HEK293 (cell line): ENCODE data around the gene SH3BP5.

ENCODE experiments used
- CTCF ChIA-PET: fragments of 350-600 bp; formaldehyde crosslinking; extraction: SDS; loops from one replicate; lab custom pipeline; 2021; ENCODE audit warnings: antibody characterized with exemption; lab: Yijun Ruan, JAX
- POLR2A ChIA-PET: fragments of 300-600 bp; formaldehyde crosslinking; extraction: SDS; loops from one replicate; lab custom pipeline; 2020; ENCODE audit warnings: antibody characterized with exemption, inconsistent platforms; lab: Yijun Ruan, JAX
- H3K27ac ChIP-seq: fragments of 200-500 bp; sonication (Bioruptor generic); 2 replicates; pipeline ENCODE4 v1.5.1; 2014; ENCODE audit warnings: low read depth, low read length, control low read depth, inconsistent platforms; ENCODE audit errors: extremely low read depth
- H3K36me3 ChIP-seq, 2 experiments: fragments of 200-500 bp in 1 of 2; sonication (Bioruptor generic) in 1 of 2; 1 replicate in 1 of 2; 2 replicates in 1 of 2; pipeline ENCODE4 v1.5.1; 2014 to 2017; ENCODE audit warnings: inconsistent platforms in 2 of 2, low read length in 2 of 2; ENCODE audit not compliant: control insufficient read depth in 2 of 2, insufficient read depth in 1 of 2
- H3K4me1 ChIP-seq: fragments of 200-500 bp; sonication (Bioruptor generic); 2 replicates; pipeline ENCODE4 v1.5.1; 2014; ENCODE audit warnings: mild to moderate bottlenecking, low read length, inconsistent platforms; ENCODE audit not compliant: control insufficient read depth, insufficient read depth
- H3K4me3 ChIP-seq: 2 replicates; pipeline ENCODE4 v1.5.1; 2011; ENCODE audit warnings: low read depth, mild to moderate bottlenecking, control low read depth, low read length, moderate library complexity
- H3K9me3 ChIP-seq: fragments of 200-500 bp; sonication (Bioruptor generic); 2 replicates; pipeline ENCODE4 v1.5.1; 2014; ENCODE audit warnings: low read depth, low read length, inconsistent platforms; ENCODE audit not compliant: control insufficient read depth, insufficient read depth
- ATF2 ChIP-seq: fragments of 450-650 bp; formaldehyde crosslinking; IDR thresholded peaks from 2 replicates; pipeline ENCODE4 v1.5.1; 2016; ENCODE audit warnings: missing biosample characterization, missing genetic modification characterization, low read depth
- IKZF3 ChIP-seq: fragments of 450-650 bp; IDR thresholded peaks from 2 replicates; pipeline ENCODE4 v1.5.0; 2018; ENCODE audit warnings: missing biosample characterization, mild to moderate bottlenecking, missing genetic modification characterization, moderate library complexity
- PRDM1 ChIP-seq: fragments of 450-650 bp; formaldehyde crosslinking; IDR thresholded peaks from 2 replicates; pipeline ENCODE4; 2016; ENCODE audit warnings: missing biosample characterization, missing genetic modification characterization
- PRDM4 ChIP-seq: fragments of 450-650 bp; formaldehyde crosslinking; IDR thresholded peaks from 2 replicates; pipeline ENCODE4 v1.5.1; 2017; ENCODE audit warnings: missing biosample characterization, missing genetic modification characterization
- SALL2 ChIP-seq: fragments of 450-650 bp; formaldehyde crosslinking; IDR thresholded peaks from 2 replicates; pipeline ENCODE4 v1.5.0; 2017; ENCODE audit warnings: missing biosample characterization, mild to moderate bottlenecking, missing genetic modification characterization, borderline replicate concordance
- SCRT2 ChIP-seq: fragments of 450-650 bp; formaldehyde crosslinking; IDR thresholded peaks from 2 replicates; pipeline ENCODE4 v1.5.1; 2016; ENCODE audit warnings: missing biosample characterization, missing genetic modification characterization
- YY1 ChIP-seq: fragments of 450-650 bp; formaldehyde crosslinking; IDR thresholded peaks from 2 replicates; pipeline ENCODE4 v1.5.1; 2018; ENCODE audit warnings: missing biosample characterization, missing genetic modification characterization
- ZFHX2 ChIP-seq: fragments of 450-650 bp; formaldehyde crosslinking; conservative IDR thresholded peaks from 2 replicates; pipeline ENCODE4 v1.5.1; 2016; ENCODE audit warnings: missing biosample characterization, missing genetic modification characterization
- ZNF132 ChIP-seq: fragments of 450-650 bp; formaldehyde crosslinking; IDR thresholded peaks from 2 replicates; pipeline ENCODE4 v1.5.1; 2017; ENCODE audit warnings: missing biosample characterization, missing genetic modification characterization, borderline replicate concordance
- ZNF133 ChIP-seq: fragments of 450-650 bp; formaldehyde crosslinking; IDR thresholded peaks from 2 replicates; pipeline ENCODE4 v1.5.1; 2016; ENCODE audit warnings: missing biosample characterization, missing genetic modification characterization
- ZNF174 ChIP-seq: fragments of 450-650 bp; formaldehyde crosslinking; IDR thresholded peaks from 2 replicates; pipeline ENCODE4 v1.5.0; 2017; ENCODE audit warnings: missing biosample characterization, mild to moderate bottlenecking, missing genetic modification characterization
- ZNF248 ChIP-seq: fragments of 450-650 bp; formaldehyde crosslinking; IDR thresholded peaks from 2 replicates; pipeline ENCODE4 v1.5.1; 2017; ENCODE audit warnings: missing biosample characterization, missing genetic modification characterization
- ZNF366 ChIP-seq: fragments of 450-650 bp; formaldehyde crosslinking; conservative IDR thresholded peaks from 2 replicates; pipeline ENCODE4 v1.5.1; 2016; ENCODE audit warnings: missing biosample characterization, missing genetic modification characterization
- ZNF416 ChIP-seq: fragments of 450-650 bp; formaldehyde crosslinking; IDR thresholded peaks from 2 replicates; pipeline ENCODE4 v1.5.1; 2016; ENCODE audit warnings: missing biosample characterization, missing genetic modification characterization
- ZNF610 ChIP-seq: fragments of 450-650 bp; formaldehyde crosslinking; IDR thresholded peaks from 2 replicates; pipeline ENCODE4 v1.5.1; 2016; ENCODE audit warnings: missing biosample characterization, missing genetic modification characterization, borderline replicate concordance
- ZNF777 ChIP-seq: fragments of 450-650 bp; formaldehyde crosslinking; IDR thresholded peaks from 2 replicates; pipeline ENCODE4 v1.5.1; 2017; ENCODE audit warnings: missing biosample characterization, missing genetic modification characterization, borderline replicate concordance
- TF ChIP-seq, protein P1 (sequence below): sonication (generic); formaldehyde crosslinking; IDR thresholded peaks from 2 replicates; pipeline ENCODE4 v1.8.1; 2022; ENCODE audit warnings: mild to moderate bottlenecking, moderate library complexity, missing genetic modification reagents

The SH3BP5 gene

GRCh38 chr3:15342246-15342645 is 9.9 kb upstream of the SH3BP5 start:
- no peaks in the 10 kb centered on the region for H3K4me1 ChIP-seq
- CTCF ChIA-PET = interaction anchor here (0.6 to 2.8 kb wide), 4 partner anchors 9 to 143 kb away, joined by 3 to 14 read pairs (median 4); partner anchors contain the start of gene SH3BP5
- TF ChIP-seq PRDM4 (tag by site-specific recombination) (peak; percentile 72), SALL2 (tag by site-specific recombination) (no peak)
- TF ChIP-seq, all 188 proteins: peak for 1
- no peak overlapping the region for H3K4me3 ChIP-seq
- no peaks in the 10 kb centered on the region for H3K36me3 ChIP-seq
- no peak overlapping the region for H3K27ac ChIP-seq
- no peaks in the 10 kb centered on the region for H3K9me3 ChIP-seq
- POLR2A ChIA-PET = no interaction called here

GRCh38 chr3:15341030-15341726 is 8.8 kb upstream of the SH3BP5 start:
- H3K36me3 ChIP-seq = no peaks in the 10 kb centered on the region
- no peaks in the 10 kb centered on the region for H3K4me1 ChIP-seq
- POLR2A ChIA-PET = interaction anchor here (0.7 kb wide), 1 partner anchor 9 kb away, joined by 3 read pairs; the partner anchor contains the start of gene SH3BP5
- H3K4me3 ChIP-seq = no peak overlapping the region
- no peak for TF ChIP-seq PRDM1
- no peak for TF ChIP-seq ZNF174 (tag by site-specific recombination)
- 0 out of 2 replicates have a peak, but pooled peaks have one; percentile 9 for TF ChIP-seq ZFHX2 (tag by site-specific recombination)
- TF ChIP-seq, all 188 proteins: peak for 1
- CTCF ChIA-PET = interaction anchor here (0.7 to 2.8 kb wide), 4 partner anchors 8 to 66 kb away, joined by 3 to 14 read pairs (median 4); partner anchors contain the start of gene SH3BP5
- no peak overlapping the region for H3K27ac ChIP-seq
- no peaks in the 10 kb centered on the region for H3K9me3 ChIP-seq

DNA sequence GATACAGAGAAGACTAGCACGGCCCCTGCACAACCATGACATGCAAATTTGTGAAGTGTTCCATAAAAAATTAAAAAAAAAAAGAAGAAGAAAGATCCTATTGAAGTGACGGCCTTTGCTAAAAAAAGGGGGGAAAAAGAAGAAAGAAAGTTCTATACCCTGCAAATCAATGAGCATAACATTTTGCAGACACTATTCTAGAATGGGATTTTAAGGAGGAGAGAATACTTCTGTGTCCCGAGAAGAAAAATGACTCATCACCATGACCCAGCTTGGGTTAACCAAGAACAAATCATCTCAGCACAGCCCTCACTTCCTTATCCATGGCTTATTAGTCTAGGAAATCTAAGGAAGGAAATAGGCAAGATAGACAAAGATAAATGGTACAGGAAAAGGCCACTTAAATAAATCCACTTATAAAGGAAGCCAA is 7.4 kb upstream of the SH3BP5 start:
- Histone ChIP-seq H3K4me1 (no peaks in the 10 kb centered on the region), H3K9me3 (no peaks in the 10 kb centered on the region), H3K27ac (no peak overlapping the region), H3K36me3 (no peaks in the 10 kb centered on the region), H3K4me3 (no peak overlapping the region)
- POLR2A ChIA-PET = no interaction called here
- CTCF ChIA-PET = interaction anchor here (0.5 to 1.2 kb wide), 2 partner anchors 38 to 65 kb away, joined by 3 read pairs; no protein-coding TSS in a partner anchor
- no peak for TF ChIP-seq ZNF416 (tag by site-specific recombination)
- TF ChIP-seq ATF2 (tag by site-specific recombination) = no peak
- 0 out of 2 replicates have a peak, but pooled peaks have one; percentile 9 for TF ChIP-seq ZNF366 (tag by site-specific recombination)

DNA sequence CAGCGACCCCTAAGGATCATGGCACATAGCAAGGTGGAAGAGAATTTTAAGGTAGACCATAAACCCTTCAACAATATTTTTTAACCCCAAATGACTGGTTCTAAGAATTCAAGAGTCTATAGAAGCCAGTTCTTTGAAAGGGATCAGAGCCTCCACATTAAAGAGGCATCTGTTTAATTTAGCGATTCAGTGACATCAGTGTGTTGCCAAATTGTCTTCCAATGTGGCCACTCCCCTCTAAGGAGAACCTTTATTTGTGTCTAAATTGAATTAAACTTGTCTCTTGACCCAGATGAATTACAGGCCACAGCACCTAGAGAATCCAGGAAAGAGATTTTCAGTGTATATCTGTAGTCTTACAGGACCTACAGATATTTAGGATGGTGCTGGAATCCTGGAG is 6.6 kb upstream of the SH3BP5 start:
- Histone ChIP-seq H3K4me3 (no peak overlapping the region), H3K4me1 (no peaks in the 10 kb centered on the region), H3K27ac (no peak overlapping the region), H3K9me3 (no peaks in the 10 kb centered on the region), H3K36me3 (no peaks in the 10 kb centered on the region)
- ChIA-PET CTCF (no interaction called here), POLR2A (no interaction called here)
- TF ChIP-seq IKZF3 (tag by site-specific recombination) = no peak
- TF ChIP-seq, protein P1, sequence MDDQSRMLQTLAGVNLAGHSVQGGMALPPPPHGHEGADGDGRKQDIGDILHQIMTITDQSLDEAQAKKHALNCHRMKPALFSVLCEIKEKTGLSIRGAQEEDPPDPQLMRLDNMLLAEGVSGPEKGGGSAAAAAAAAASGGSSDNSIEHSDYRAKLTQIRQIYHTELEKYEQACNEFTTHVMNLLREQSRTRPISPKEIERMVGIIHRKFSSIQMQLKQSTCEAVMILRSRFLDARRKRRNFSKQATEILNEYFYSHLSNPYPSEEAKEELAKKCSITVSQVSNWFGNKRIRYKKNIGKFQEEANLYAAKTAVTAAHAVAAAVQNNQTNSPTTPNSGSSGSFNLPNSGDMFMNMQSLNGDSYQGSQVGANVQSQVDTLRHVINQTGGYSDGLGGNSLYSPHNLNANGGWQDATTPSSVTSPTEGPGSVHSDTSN (CRISPR knock-in tag) = no peak
- no peak for TF ChIP-seq ZNF610 (tag by site-specific recombination)
- TF ChIP-seq SCRT2 (tag by site-specific recombination) = no peak
- no peak for TF ChIP-seq ZNF132
- no peak for TF ChIP-seq ZNF777
- no peak for TF ChIP-seq ZNF133
- TF ChIP-seq ZNF248 (tag by site-specific recombination) = no peak
- no peak for TF ChIP-seq YY1 (tag by site-specific recombination)
